ENCODE results near the gene GATA5. TPM values are rescaled to one million over a fixed set of nuclear protein-coding genes. Genes with fewer than 3 reads are reported as not detected.

The GATA5 gene
- polyA plus RNA-seq, 1 of the 3 experiments (the other 2 are of a cell fraction): not detected

GRCh38 chr20:62427172-62428001 lies 48.4 kb downstream of the GATA5 start, which contains the start of gene RBBP8NL:
Gene RBBP8NL (minus strand): TSS chr20:62427539. CDS start chr20:62419647, 7,892 bp downstream.
- Histone ChIP-seq H3K4me1 (ENCODE audit: control insufficient read depth in 1 of 2, insufficient read depth in 2 of 2, low read depth in 1 of 2, low read length in 1 of 2) (no peaks in the 10 kb centered on the region; a peak in 1 of 4 replicates), H2AFZ (ENCODE audit: low read depth) (no peak within 1 kb of the TSS), H3K9ac (no peak within 1 kb of the TSS), H3K79me2 (ENCODE audit: insufficient read depth) (no peaks in the 10 kb centered on the region), H4K20me1 (ENCODE audit: insufficient read depth) (no peaks in the 10 kb centered on the region), H3K36me3 (replicated peaks in 1 of 2; ENCODE audit: control insufficient read depth in 1 of 2, insufficient read depth in 2 of 2, low read length in 1 of 2) (no peaks in the 10 kb centered on the region), H3K4me2 (no peak within 1 kb of the TSS), H3K27me3 (ENCODE audit: insufficient read depth) (peaks cover 13% of the 10 kb centered on the region), H3F3A (replicated peaks; ENCODE audit: insufficient read depth) (no peaks in the 10 kb centered on the region), H3K27ac (ENCODE audit: low read depth in 2 of 2, low read length in 1 of 2) (no peak within 1 kb of the TSS), H3K4me3 (ENCODE audit: low read depth in 2 of 2, low read length in 1 of 2) (no peak within 1 kb of the TSS), H3K9me3 (no peaks in the 10 kb centered on the region), H3K9me2 (no peaks in the 10 kb centered on the region)
- 76% methylated on average over 21 of the region's 28 CpGs for WGBS (ENCODE audit: low lambda C conversion rate)
- POLR2A ChIA-PET: no interaction called here
- DNase-seq: no peak
- TF ChIP-seq MAX (IDR thresholded peaks at IDR 0.05; ENCODE audit: low read depth) (no peak), ZBTB33 (IDR thresholded peaks at IDR 0.05; ENCODE audit: borderline replicate concordance, low read depth) (no peak), FOSL2 (IDR thresholded peaks at IDR 0.05; ENCODE audit: borderline replicate concordance, low read depth) (no peak), REST (IDR thresholded peaks at IDR 0.05; ENCODE audit: low read depth, low read length) (no peak), RCOR1 (IDR thresholded peaks at IDR 0.05; ENCODE audit: low read length) (no peak), SIN3A (IDR thresholded peaks at IDR 0.05; ENCODE audit: borderline replicate concordance, low read depth, low read length) (no peak), JUND (IDR thresholded peaks at IDR 0.05) (no peak), USF2 (IDR thresholded peaks at IDR 0.05; ENCODE audit: borderline replicate concordance, low read depth, low read length) (no peak)
- CTCF ChIA-PET: interaction anchor here (0.6 to 1.3 kb wide), 2 partner anchors 14 to 72 kb away, joined by 3 read pairs; no protein-coding TSS in a partner anchor
